ENCODE data around the gene UGGT2.

GRCh38 chr13:95914991-95915501 is 138.2 kb downstream of the UGGT2 start:
- TF ChIP-seq POLR2A (IDR thresholded peaks at IDR 0.05; ENCODE audit: low read length) (no peak), GATA1 (IDR thresholded peaks at IDR 0.05; ENCODE audit: low read depth, low read length) (no peak)

All from erythroblast (primary cell).